ENCODE measurements around the gene C16orf92.
"Not testable (repeated sequence)": the region's sequence is repeated elsewhere in the genome, so short reads cannot be mapped to it uniquely, and the experiment has no call there.

C16orf92 gene

DNA sequence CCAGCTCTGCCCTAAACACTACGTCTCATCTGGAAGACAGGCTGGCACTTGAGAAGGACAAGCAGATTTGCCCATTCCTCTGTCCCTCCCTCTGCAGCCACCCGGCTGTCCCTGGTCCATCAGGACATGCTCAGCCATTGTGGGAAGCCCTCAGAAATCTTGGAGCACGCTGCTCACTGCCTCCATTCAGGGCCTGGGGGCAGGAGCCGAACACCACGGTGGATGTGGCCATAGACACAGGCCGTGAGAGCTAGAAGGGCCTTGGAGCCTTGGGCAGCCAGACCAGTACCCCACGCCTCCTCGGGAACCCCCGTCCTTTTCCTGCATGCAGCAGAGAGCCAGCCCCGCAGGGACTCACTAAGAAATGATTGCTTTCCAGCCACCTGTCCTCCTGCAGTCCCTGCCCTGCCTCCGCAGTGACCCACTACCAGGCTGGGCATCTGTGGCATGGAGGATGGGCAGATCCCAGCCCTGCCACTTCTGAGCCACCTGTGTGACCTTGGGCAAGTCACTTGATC lies 15.6 kb upstream of the C16orf92 start:
- H3K36me3 Mint-ChIP-seq, result no peaks in the 10 kb centered on the region
- peaks cover 9% of the 10 kb centered on the region for H3K4me1 Mint-ChIP-seq (ENCODE audit: low read depth)
- no peaks in the 10 kb centered on the region for H3K9me3 Mint-ChIP-seq (ENCODE audit: low read depth)
- H3K27me3 Mint-ChIP-seq, result peaks cover 2% of the 10 kb centered on the region
- no peak overlapping the region for H3K4me3 Mint-ChIP-seq
- H3K27ac Mint-ChIP-seq, result no peak overlapping the region

DNA sequence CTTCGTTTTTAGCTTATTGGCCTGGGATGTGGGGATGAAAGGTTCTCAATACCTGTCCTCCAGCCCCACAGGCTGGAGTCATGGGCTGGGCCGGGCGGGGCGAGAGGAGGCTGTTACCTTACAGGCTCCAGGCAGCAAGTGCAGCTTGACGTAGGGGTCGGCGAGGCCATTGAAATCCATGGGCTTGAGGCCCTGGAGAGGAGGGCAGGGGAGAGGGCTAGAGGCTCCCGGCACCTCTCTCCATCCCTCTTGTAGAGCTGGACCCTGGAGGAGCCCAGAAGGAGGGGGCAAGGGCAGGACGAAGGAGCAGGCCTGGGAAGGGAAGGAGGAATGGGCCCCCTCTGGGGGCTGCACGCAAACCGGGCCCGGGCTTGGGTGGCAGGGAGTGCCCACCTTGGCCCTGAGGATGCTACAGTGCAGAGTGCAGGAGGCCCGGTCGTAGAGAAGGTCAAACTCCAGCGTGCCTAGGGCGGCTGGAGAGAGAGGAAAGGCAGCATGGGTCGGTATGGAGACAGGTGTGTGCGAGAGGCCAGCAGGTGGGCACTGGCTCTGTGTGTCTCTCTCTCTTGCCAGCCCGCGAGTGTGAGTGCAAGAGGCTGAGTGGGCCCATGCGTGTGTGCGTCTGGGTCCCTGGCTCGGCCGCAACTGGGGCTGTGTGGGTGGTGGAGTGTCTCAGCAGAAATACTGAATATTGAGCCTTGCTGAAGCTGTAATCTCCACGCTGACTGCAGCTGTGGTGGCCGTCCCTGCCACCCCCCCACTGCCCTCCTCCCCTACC lies 13.7 kb upstream of the C16orf92 start:
- H3K36me3 Mint-ChIP-seq, result no peaks in the 10 kb centered on the region
- no peak overlapping the region for H3K27ac Mint-ChIP-seq
- peaks cover 7% of the 10 kb centered on the region for H3K4me1 Mint-ChIP-seq (ENCODE audit: low read depth)
- peaks cover 2% of the 10 kb centered on the region for H3K27me3 Mint-ChIP-seq
- H3K9me3 Mint-ChIP-seq (ENCODE audit: low read depth), result no peaks in the 10 kb centered on the region
- H3K4me3 Mint-ChIP-seq, result peak overlapping the region; percentile 23

DNA sequence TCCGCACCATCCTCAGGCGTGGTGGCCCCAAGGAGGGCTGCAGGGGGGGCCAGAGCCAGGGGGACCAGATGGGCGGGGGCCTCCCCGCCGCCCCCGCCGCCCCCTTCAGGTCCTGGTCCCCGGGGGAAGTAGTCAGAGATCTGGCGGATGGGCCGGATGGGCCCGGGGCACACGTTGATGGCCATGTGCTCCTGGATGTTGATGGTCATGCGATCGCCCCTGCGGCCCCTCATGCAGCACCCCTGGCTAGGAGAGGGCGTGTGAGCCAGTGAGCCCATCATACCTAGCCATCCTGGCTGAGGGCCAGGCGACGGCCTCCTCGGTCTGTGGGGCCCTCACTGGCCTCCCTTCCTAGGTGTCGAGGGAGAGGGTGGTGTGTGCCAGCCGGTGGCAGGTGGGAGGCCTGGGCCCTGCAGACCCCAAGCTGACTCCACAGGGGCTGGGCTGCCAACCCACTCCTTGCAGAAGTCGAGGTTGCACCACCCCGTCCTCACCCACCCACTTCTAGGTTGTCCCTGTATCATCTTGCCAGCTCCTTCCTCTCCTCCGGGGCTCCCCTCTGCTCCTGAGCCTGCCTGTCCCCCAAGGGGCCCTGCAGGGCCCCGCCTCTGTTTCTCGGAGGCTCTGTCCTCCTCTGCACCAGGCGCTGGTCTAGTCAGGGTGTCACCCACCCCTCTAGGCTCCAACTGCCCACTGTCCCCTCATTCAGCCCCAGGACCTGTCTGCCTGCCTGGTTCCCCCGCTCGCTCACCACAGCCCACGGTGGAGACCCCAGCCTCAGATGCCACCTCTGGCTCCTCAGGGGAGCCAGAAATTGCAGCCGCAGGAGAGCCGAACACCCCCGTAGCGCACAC lies 12.8 kb upstream of the C16orf92 start:
- H3K4me3 Mint-ChIP-seq, result peak overlapping the region; percentile 77
- H3K4me1 Mint-ChIP-seq (ENCODE audit: low read depth), result peaks cover 7% of the 10 kb centered on the region

DNA sequence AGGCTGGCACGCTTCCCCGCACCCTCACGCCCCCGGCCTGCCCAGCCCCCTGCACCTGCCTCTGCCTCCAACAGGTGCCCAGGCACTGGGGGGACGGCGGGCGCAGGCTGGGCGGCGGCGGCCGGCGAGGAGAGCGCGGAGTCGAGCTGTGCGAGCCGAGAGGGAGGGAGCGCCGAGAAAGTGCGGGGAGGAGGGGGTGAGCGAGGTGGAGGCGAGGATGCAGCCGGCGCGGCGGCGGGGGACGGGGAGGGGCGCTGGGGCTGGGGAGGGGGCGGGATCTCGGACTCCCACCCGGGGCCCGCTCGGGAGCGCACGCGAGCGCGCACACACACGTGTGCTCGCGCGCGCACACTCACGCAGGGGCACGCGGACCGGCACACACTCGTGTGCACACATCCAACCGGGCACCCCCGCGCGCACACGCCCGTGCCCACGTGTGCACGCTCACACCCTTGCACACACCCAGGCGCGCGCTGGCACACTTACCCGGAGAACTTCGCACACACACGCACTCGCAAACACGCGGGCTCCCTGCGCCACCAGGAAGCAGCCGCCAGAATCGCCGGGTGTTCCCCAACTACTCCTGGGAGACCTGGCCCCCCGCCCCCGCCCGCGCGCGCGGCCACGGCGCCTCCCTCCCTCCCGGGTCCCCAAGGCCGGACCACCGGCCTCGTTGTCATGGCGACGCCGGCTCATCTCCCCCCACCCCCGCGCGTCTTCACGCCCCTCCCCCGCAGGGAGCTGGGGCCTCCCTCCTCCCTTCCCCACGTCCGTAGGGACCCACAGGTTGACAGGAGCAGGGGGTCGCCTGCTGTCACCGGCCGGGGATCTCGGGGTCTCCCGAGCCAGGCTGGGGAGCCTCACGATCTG lies 11.9 kb upstream of the C16orf92 start, which contains the start of gene DOC2A:
Gene DOC2A (minus strand): TSS at position 184 of the 870 bp plus-strand sequence. CDS start 805 bp downstream, outside the sequence.
- no peaks in the 10 kb centered on the region for H3K36me3 Mint-ChIP-seq
- H3K27me3 Mint-ChIP-seq, result peaks cover 2% of the 10 kb centered on the region
- peak within 1 kb of the TSS; percentile 46 for H3K27ac Mint-ChIP-seq
- peaks cover 7% of the 10 kb centered on the region for H3K4me1 Mint-ChIP-seq (ENCODE audit: low read depth)
- H3K9me3 Mint-ChIP-seq (ENCODE audit: low read depth), result no peaks in the 10 kb centered on the region
- peak within 1 kb of the TSS; percentile 88 for H3K4me3 Mint-ChIP-seq

More for the DNA sequence above, 12.8 kb upstream of the C16orf92 start:
- Mint-ChIP-seq H3K36me3 (no peaks in the 10 kb centered on the region), H3K27ac (peak overlapping the region; percentile 46), H3K27me3 (peaks cover 2% of the 10 kb centered on the region), H3K9me3 (ENCODE audit: low read depth) (no peaks in the 10 kb centered on the region)

DNA sequence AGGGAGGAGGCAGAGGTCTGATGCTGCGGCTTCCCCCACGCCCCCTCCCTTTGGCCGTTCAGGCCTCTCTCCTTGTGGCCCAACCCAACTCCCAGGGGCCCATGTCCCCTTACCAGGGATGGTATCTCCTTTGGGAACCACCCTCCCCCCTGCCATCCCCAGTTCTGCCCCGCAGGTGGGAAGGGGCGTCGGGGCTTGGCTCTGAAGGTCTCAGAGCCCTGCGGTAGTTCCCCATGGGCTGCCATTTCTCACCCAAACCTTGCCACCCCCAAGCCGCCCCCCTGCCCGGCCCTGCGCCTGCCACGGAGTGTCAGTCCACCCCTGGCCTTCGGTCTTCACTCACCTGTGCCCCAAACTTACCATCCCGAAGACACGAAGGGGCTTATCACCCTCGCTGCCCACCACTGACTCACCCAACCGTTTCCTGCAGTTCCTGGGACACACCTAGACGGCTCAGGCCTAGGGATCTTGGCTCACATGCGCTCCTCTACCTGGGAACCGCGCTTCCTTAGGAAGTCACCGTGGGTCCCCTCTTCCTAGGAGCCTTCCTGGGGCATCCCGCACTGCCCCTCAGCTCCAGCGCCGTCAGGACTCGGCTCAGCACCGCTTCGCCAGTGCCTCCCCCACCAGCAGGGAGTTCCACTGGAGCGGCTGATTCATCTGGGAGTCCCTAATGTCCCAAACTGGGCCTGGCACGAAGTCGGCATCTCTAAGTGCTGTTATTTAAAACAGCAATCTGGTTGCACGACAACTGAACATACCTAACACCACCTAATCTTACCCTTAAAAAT lies 11.1 kb upstream of the C16orf92 start:
- no peaks in the 10 kb centered on the region for H3K36me3 Mint-ChIP-seq
- H3K9me3 Mint-ChIP-seq (ENCODE audit: low read depth), result no peaks in the 10 kb centered on the region
- peak overlapping the region; percentile 88 for H3K4me3 Mint-ChIP-seq
- peaks cover 7% of the 10 kb centered on the region for H3K4me1 Mint-ChIP-seq (ENCODE audit: low read depth)
- H3K27me3 Mint-ChIP-seq, result peaks cover 2% of the 10 kb centered on the region
- no peak overlapping the region for H3K27ac Mint-ChIP-seq

DNA sequence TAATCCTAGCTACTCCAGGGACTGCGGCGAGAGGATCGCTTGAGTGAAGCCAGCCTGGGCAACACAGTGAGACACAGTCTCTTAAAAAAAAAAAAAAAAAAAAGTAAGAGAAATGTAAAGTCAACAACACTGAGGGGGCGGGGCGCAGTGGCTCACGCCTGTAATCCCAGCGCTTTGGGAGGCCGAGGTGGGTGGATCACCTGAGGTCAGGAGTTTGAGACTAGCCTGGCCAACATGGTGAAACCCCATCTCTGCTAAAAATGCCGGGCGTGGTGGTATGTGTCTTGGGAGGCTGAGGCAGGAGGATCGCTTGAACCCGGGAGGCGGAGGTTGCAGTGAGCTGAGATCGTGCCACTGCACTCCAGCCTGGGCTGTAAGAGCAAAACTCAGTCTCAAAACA lies 10.4 kb upstream of the C16orf92 start:
- not testable (repeated sequence) for H3K9me3 Mint-ChIP-seq (ENCODE audit: low read depth); H3K4me1 Mint-ChIP-seq (ENCODE audit: low read depth); H3K4me3 Mint-ChIP-seq; H3K36me3 Mint-ChIP-seq; H3K27ac Mint-ChIP-seq; H3K27me3 Mint-ChIP-seq

DNA sequence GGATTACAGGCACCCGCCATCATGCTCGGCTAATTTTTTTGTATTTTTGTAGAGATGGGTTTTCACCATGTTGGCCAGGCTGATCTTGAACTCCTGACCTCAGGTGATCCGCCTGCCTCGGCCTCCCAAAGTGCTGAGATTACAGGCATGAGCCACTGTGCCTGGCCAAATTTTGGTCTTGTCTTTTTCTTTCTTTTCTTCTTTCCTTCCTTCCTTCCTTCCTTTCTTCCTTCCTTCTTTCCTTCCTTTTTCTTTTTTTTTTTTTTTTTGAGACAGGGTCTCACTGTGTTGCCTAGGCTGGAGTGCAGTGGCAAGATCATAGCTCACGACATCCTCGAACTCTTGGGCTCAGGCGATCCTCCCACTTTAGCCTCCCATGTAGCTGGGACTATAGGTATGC lies 7.5 kb upstream of the C16orf92 start:
- H3K27ac Mint-ChIP-seq; H3K4me1 Mint-ChIP-seq (ENCODE audit: low read depth); H3K9me3 Mint-ChIP-seq (ENCODE audit: low read depth); H3K27me3 Mint-ChIP-seq; H3K36me3 Mint-ChIP-seq; H3K4me3 Mint-ChIP-seq: not testable (repeated sequence)

DNA sequence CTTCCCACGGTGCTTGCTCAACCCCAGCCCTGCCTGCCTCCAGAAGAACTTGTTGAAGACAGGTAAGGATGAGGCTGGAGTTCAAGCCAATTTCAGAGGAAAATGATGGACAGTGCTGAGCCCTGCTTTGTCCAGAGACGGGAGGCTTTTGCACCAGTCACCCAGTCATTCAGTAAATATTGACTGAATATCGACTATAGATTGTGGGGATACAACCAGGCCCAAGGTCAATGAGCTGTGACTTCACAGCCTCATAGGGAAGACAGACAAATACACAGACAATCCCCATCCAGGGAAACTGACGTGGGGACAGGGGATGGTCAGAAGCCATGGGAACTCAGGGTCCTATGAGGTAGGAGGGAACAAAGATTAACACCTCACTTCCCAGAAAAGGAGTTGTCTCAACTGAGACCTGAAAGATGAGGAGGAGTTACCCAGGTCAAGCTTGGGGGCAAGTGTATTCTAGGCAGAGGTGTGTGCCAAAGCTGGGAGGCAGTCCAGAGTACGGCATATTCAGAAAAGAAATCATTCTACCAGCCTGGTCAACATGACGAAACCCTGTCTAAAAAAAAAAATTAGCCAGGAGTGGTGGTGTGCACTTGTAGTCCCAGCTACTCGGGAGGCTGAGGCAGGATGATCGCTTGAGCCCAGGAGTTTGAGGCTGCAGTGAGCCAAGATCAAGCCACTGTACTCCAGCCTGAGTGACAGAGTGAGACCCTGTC lies 6.3 kb upstream of the C16orf92 start:
- Mint-ChIP-seq H3K36me3 (no peaks in the 10 kb centered on the region), H3K27ac (no peak overlapping the region), H3K9me3 (ENCODE audit: low read depth) (no peaks in the 10 kb centered on the region), H3K4me3 (no peak overlapping the region), H3K4me1 (ENCODE audit: low read depth) (peaks cover 8% of the 10 kb centered on the region), H3K27me3 (peaks cover 2% of the 10 kb centered on the region)

DNA sequence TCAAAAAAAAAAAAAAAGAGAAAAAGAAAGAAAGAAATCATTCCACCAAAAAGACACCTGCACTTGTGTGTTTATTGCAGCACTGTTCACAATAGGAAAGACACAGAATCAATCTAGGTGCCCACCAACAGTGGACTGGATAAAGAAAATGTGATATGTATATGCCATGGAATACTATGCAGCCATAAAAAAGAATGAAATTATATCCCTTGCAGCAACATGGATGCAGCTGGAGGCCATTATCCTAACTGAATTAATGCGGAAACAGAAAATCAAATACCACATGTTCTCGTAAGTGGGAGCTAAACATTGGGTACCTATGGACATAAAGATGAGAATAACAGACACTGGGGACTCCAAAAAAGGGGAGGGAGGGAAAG lies 5.7 kb upstream of the C16orf92 start:
- Mint-ChIP-seq H3K36me3 (no peaks in the 10 kb centered on the region), H3K27ac (no peak overlapping the region), H3K4me1 (ENCODE audit: low read depth) (peaks cover 3% of the 10 kb centered on the region), H3K9me3 (ENCODE audit: low read depth) (no peaks in the 10 kb centered on the region), H3K4me3 (no peak overlapping the region), H3K27me3 (no peaks in the 10 kb centered on the region)

DNA sequence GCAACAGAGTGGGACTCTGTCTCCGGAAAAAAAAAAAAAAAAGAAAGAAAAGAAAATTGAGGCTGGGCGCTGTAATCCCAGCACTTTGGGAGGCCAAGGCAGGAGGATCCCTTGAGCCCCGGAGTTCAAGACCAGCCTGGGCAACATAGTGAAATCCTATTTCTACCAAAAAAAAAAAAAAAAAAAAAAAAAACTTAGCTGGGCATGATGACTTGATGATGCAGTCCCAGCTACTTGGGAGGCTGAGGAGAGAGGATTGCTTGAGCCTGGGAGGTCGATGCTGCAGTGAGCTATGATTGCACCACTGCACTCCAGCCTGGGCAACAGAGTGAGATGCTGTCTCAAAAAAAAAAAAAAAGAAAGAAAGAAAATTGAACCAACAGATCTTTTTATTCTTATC lies 5.1 kb upstream of the C16orf92 start:
- H3K4me3 Mint-ChIP-seq; H3K36me3 Mint-ChIP-seq; H3K9me3 Mint-ChIP-seq (ENCODE audit: low read depth); H3K27me3 Mint-ChIP-seq; H3K27ac Mint-ChIP-seq; H3K4me1 Mint-ChIP-seq (ENCODE audit: low read depth): not testable (repeated sequence)

DNA sequence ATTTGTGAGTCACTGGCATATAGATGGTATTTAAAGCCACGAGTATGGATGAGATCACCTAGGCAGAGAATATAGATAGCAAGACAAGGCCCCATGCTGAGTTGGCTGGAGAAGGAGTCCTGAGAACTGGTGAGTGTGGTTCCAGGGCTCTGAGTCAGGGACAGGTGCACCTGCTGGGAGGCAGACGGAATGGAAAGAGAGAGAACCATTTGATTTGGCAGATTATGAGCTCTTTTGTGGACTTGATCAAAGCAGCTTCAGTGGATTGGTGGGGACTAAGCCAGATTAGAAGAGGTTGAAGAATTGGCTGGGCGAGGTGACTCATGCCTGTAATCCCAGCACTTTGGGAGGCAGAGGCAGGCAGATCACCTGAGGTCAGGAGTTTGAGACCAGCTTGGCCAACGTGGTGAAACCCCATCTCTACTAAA lies 4.3 kb upstream of the C16orf92 start:
- Mint-ChIP-seq H3K4me3 (no peak overlapping the region), H3K36me3 (no peaks in the 10 kb centered on the region), H3K4me1 (ENCODE audit: low read depth) (peaks cover 3% of the 10 kb centered on the region), H3K27me3 (no peaks in the 10 kb centered on the region), H3K27ac (no peak overlapping the region), H3K9me3 (ENCODE audit: low read depth) (no peaks in the 10 kb centered on the region)

DNA sequence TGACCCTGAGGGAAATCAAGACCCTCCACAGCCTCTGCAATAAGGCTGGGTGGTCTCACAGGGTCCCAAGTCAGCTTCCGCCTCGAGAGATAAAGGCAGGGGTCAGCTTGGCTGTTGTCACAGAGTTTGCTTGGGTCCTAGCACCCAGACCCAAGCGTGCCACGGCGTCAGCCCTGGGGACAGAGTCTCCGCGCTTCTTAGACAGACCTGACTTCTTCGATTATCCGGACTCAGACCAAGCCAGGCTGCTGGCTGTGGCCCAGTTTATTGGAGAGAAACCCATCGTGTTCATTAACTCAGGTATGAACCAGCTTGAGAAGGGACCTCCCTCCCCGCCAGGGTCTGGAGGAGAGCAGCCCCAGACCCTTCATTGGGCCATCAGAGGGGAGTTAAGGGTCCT lies 588 bp downstream of the C16orf92 start:
- H3K27ac Mint-ChIP-seq, result no peak overlapping the region
- no peaks in the 10 kb centered on the region for H3K36me3 Mint-ChIP-seq
- no peak overlapping the region for H3K4me3 Mint-ChIP-seq
- H3K4me1 Mint-ChIP-seq (ENCODE audit: low read depth), result peaks cover 3% of the 10 kb centered on the region
- H3K27me3 Mint-ChIP-seq, result peaks cover 4% of the 10 kb centered on the region
- no peaks in the 10 kb centered on the region for H3K9me3 Mint-ChIP-seq (ENCODE audit: low read depth)

DNA sequence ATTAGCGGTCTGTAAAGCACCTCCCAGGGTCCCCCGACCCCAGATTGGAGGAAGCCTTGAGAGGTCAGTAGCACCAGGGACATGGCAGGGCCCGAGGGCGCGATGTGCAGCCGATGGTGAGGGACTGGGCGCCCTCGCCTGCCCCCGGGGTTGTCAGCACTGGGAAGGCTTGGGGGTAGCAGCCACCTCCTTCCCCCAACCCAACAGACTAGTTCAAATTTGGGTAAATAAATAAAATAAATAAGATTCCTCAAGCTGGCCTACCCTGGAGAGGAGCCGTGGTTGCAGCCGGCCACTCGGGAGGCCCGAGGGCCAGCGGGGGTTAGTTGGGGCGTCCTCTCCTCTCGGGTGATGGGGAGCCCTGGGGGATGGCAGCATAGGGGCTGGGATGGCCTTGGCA lies 1.5 kb downstream of the C16orf92 start:
- H3K27ac Mint-ChIP-seq, result no peak overlapping the region

More for the DNA sequence above, 1.5 kb downstream of the C16orf92 start:
- H3K36me3 Mint-ChIP-seq, result no peaks in the 10 kb centered on the region
- H3K4me1 Mint-ChIP-seq (ENCODE audit: low read depth), result peaks cover 3% of the 10 kb centered on the region
- peaks cover 7% of the 10 kb centered on the region for H3K27me3 Mint-ChIP-seq
- H3K9me3 Mint-ChIP-seq (ENCODE audit: low read depth), result no peaks in the 10 kb centered on the region
- H3K4me3 Mint-ChIP-seq, result no peak overlapping the region
